Esophagus squamous epithelium (tissue), 4 donors: ENCODE results near the gene GALNT17.

Source experiments
- CTCF ChIP-seq, 6 experiments: fragments of 450-650 bp in 4 of 6; fragments of 200-600 bp in 2 of 6; sonication (generic) in 2 of 6; IDR thresholded peaks; one replicate each; pipeline ENCODE4 v1.5.1; 2016 to 2019; ENCODE audit warnings: antibody characterized with exemption in 6 of 6, mild to moderate bottlenecking in 4 of 6, moderate library complexity in 4 of 6
- POLR2A ChIP-seq, 4 donors: fragments of 450-650 bp; IDR thresholded peaks; one replicate each; pipeline ENCODE4 v1.6.1; 2017; ENCODE audit warnings: antibody characterized with exemption in 4 of 4, mild to moderate bottlenecking in 4 of 4, moderate library complexity in 3 of 4

DNA sequence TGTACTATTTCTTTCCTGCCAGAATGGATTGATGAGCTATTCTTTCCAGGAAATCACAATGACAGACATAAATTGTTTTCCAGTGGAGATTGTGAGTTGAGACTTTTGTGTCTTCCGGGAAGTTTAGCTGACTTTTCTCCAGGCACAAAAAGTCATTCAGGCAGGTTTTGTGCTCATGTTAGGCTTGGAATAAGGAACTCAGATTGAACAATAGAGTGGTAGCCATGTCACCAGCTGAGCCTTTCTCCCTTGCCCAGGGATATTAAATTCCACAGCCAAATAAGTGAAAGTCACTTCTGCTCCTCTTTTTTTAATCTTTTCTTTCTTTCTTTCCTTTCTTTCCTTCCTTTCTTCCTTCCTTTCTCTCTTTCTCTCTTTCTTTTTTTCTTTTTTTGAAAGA, 559.6 kb downstream of the GALNT17 start:
- no peak for TF ChIP-seq CTCF (IDR thresholded peaks at IDR 0.05)
- TF ChIP-seq POLR2A (IDR thresholded peaks at IDR 0.05), result no peak
